GM10248 (cell line): ENCODE data around the gene PDZRN4.
"Not testable (repeated sequence)": the region's sequence is repeated elsewhere in the genome, so short reads cannot be mapped to it uniquely, and the experiment has no call there.

Source experiments
- CTCF ChIA-PET: fragments of 300-600 bp; sonication (Branson Sonifier 250); formaldehyde crosslinking; extraction: SDS; loops from one replicate; lab custom pipeline; 2021; ENCODE audit warnings: antibody characterized with exemption; lab: Yijun Ruan, JAX
- POLR2A ChIA-PET: fragments of 350-650 bp; sonication (Branson Sonifier 250); formaldehyde crosslinking; extraction: SDS; loops from one replicate; lab custom pipeline; 2020; ENCODE audit warnings: antibody characterized with exemption; lab: Yijun Ruan, JAX
- DNase-seq: peaks from one replicate; pipeline ENCODE4 v3.0.0; 2012; ENCODE audit errors: extremely low spot score
- TF ChIP-seq, protein P1 (sequence below): IDR thresholded peaks from 2 replicates; pipeline ENCODE4 v1.5.1; 2012; ENCODE audit warnings: mild to moderate bottlenecking, low read depth; ENCODE audit errors: extremely low read depth, missing control alignments, control extremely low read depth

Gene PDZRN4

DNA sequence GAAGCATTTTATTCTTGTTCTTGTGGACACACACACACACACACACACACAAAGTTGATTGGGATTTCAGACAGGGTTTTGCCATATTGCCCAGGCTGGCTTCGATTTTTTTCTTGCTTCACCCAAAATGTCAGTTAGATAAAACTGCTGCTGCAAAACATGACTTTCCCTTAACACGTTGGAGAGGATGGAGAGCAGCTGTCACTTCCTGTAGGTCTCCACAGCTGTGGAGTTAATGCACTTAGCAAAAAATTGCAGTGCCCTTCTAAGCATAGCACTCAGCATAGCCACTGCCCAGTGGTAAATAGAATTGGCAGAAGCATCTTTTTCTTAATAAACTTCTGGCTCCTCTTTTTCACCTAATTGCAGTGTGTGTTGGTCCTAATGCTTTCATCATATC is 54.5 kb downstream of the PDZRN4 start:
- no peak for DNase-seq
- ChIA-PET POLR2A (no interaction called here), CTCF (interaction anchor here (1.7 kb wide), 1 partner anchor 21 kb away, joined by 3 read pairs; no protein-coding TSS in a partner anchor)
- TF ChIP-seq, protein P1, sequence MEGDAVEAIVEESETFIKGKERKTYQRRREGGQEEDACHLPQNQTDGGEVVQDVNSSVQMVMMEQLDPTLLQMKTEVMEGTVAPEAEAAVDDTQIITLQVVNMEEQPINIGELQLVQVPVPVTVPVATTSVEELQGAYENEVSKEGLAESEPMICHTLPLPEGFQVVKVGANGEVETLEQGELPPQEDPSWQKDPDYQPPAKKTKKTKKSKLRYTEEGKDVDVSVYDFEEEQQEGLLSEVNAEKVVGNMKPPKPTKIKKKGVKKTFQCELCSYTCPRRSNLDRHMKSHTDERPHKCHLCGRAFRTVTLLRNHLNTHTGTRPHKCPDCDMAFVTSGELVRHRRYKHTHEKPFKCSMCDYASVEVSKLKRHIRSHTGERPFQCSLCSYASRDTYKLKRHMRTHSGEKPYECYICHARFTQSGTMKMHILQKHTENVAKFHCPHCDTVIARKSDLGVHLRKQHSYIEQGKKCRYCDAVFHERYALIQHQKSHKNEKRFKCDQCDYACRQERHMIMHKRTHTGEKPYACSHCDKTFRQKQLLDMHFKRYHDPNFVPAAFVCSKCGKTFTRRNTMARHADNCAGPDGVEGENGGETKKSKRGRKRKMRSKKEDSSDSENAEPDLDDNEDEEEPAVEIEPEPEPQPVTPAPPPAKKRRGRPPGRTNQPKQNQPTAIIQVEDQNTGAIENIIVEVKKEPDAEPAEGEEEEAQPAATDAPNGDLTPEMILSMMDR: no peak

DNA sequence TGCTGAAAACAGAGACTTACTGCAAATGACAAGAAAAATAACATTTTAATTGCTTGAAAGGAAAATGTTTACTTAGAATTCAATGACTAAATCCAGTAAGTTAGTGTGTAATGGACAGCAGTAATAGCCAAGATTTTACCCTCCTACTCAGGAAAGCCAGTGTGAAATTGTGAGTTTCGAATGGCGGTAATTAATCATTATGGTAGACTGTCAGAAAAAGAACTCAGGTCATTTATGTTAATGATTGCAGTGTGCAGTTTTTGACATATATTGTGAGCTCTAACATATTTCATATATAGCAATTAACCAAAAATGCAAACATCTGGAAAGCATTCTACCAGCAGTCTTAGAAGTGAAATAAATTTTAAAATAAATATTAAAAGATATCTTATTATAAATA is 60.3 kb downstream of the PDZRN4 start:
- TF ChIP-seq, protein P1: no peak
- CTCF ChIA-PET: no interaction called here
- DNase-seq: no peak
- POLR2A ChIA-PET: no interaction called here

DNA sequence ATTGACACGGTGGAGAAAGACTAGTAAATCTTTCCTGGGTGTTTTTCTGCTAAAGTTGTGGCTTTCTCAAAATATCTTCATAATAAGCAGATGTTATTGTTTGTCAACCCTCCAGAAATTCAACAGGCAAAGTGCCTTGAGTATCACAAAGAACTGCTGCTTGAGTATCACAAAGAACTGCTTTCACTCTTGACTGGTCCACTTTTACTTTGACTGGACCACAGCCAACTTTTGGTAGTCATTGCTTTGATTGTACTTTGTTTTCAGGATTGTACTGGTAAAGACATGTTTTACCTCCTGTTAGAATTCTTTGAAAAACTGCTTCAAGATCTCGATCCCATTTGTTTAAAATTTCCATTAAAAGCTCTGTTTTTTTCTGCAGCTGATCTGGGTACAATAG is 62.6 kb downstream of the PDZRN4 start:
- DNase-seq: no peak
- CTCF ChIA-PET: interaction anchor here (1.4 kb wide), 1 partner anchor 13 kb away, joined by 3 read pairs; no protein-coding TSS in a partner anchor
- TF ChIP-seq, protein P1: no peak
- POLR2A ChIA-PET: no interaction called here

DNA sequence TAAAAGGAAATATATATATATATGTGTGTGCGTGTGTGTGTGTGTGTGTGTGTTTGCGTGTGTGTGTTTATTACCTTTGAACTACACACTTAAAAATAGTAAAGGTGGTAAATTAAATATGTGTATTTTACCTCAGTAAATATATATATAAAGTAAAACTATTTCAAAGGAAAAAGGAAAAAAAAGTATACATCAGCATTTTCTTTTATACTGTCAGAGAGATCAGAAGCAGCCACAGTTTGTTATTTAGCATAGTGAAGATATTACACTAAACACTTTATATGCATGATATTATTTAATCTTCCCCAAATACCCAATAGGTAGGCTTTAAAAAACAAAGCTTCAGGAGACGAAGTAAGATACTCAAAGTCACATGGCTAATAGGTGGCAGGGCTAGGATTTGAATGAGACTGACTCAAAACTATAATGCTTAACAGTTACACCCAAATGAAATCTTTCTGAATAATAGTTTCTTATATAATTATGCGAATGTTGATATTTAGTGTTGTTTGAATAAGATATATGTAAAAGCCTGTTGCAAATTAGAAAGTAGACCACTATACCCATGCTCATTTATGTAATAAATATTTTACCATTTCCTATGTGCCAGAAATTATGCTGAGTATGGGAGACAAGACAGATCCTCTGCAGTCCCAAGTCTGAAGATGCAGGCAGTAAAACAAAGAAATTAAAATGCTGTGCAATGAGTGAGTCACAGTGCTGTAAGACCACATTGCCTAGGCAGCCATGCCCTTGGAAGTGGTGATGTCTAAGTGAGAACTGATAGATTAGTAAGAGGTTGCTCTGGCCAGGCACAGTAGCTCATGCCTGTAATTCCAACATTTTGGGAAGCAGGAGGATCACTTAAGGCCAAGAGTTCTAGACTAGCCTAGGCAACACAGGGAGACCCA is 66.1 kb downstream of the PDZRN4 start:
- ChIA-PET CTCF (no interaction called here), POLR2A (no interaction called here)
- TF ChIP-seq, protein P1: no peak
- no peak for DNase-seq

DNA sequence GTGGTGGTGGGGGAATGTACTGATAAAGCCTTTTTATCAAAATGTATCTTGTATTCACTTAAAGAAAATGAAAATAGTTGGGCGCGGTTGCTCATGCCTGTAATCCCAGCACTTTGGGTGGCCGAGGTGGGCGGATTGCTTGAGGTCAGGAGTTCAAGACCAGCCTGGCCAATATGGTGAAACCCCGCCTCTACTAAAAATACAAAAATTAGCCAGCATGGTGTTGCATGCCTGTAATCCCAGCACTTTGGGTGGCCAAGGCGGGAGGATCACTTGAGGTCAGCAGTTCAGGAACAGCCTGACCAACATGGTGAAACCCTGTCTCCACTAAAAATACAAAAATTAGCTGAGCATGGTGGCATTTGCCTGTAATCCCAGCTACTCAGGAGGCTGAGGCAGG is 75.1 kb downstream of the PDZRN4 start:
- POLR2A ChIA-PET, DNase-seq: not testable (repeated sequence)
- CTCF ChIA-PET: interaction anchor here (2.3 kb wide), 1 partner anchor 761 kb away, joined by 7 read pairs; no protein-coding TSS in a partner anchor

DNA sequence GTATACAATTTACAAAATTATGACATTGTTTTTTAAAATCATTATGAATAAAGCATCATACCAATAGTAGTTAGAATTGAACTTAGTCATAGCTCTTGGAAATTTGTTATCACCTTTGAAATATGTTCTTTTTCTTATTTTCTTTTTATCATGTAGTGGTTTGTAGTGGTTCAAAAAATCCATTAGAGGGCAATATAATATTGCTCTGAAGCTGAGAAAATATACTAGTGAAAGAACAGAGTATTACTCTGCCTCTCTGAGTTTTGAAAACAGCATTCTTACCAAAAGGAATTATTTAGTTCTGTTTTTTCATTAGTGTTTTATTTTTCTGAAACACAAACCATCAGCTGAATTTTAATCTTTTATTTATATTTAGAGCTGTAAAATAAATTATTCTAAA is 76.2 kb downstream of the PDZRN4 start:
- TF ChIP-seq, protein P1: peak; percentile 41
- DNase-seq: peak; percentile 13
- CTCF ChIA-PET: interaction anchor here (0.8 to 2.3 kb wide), 4 partner anchors 13 to 760 kb away, joined by 3 to 7 read pairs (median 3); no protein-coding TSS in a partner anchor
- POLR2A ChIA-PET: no interaction called here

DNA sequence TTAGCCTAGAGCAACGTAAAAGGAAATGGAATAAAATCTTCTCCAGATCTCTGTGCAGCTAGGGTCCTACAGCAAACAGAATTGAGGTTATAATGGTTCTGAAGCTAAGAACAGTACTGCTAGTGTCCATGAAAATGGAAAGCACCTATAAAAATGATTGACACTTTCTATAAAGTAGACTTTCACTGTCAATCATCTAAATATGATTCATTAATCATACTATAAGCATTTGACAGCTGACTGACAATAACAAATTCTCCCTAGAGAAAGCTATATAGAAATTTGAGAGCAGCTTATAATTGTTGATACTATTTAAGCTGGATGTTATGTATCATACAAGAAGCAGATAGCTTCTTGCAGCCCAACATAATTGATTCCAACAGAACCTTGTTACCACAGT is 80.9 kb downstream of the PDZRN4 start:
- TF ChIP-seq, protein P1: no peak
- CTCF ChIA-PET: interaction anchor here (1.4 to 1.8 kb wide), 2 partner anchors 8 to 9 kb away, joined by 4 read pairs; no protein-coding TSS in a partner anchor
- DNase-seq: no peak
- POLR2A ChIA-PET: no interaction called here
